Bone marrow (tissue), 2 donors: ENCODE data around the gene POMP.
A peak's percentile ranks its signal among the peaks of the same experiment; 100 is the strongest.
"Not testable (repeated sequence)": the region's sequence is repeated elsewhere in the genome, so short reads cannot be mapped to it uniquely, and the experiment has no call there.

Source experiments
- DNase-seq, 2 donors: peaks; one replicate each; lab custom pipeline; 2025; lab: John Stamatoyannopoulos, UW

POMP gene

GRCh38 chr13:28637714-28638355, 21.1 kb upstream of the POMP start:
- no peak for DNase-seq

- DNase-seq: no peak
Measured at GRCh38 chr13:28638756-28639155, 20.2 kb upstream of the POMP start.

GRCh38 chr13:28640861-28641599, 17.9 kb upstream of the POMP start:
- DNase-seq: peak in 1 of 2 donors; percentile 20

GRCh38 chr13:28641600-28641926, 17.4 kb upstream of the POMP start:
- no peak for DNase-seq

GRCh38 chr13:28650284-28650683, 8.6 kb upstream of the POMP start:
- DNase-seq: no peak

- no peak for DNase-seq
Measured at GRCh38 chr13:28651810-28652401, 7.0 kb upstream of the POMP start.

- DNase-seq: no peak
Measured at GRCh38 chr13:28653111-28653510, 5.8 kb upstream of the POMP start.

- DNase-seq: no peak
Measured at GRCh38 chr13:28654276-28654675, 4.7 kb upstream of the POMP start.

GRCh38 chr13:28655561-28655960, 3.4 kb upstream of the POMP start:
- no peak for DNase-seq

GRCh38 chr13:28657784-28658538, 969 bp upstream of the POMP start:
- no peak for DNase-seq

GRCh38 chr13:28658539-28658795, 463 bp upstream of the POMP start:
- no peak for DNase-seq

- peak in 1 of 2 donors; percentile 56 for DNase-seq
Measured at GRCh38 chr13:28659621-28659970, 666 bp downstream of the POMP start.

GRCh38 chr13:28666897-28667488, 8.1 kb downstream of the POMP start:
- no peak for DNase-seq

GRCh38 chr13:28671126-28671792, 12.3 kb downstream of the POMP start:
- peak in 1 of 2 donors; percentile 7 for DNase-seq

- DNase-seq: no peak
Measured at GRCh38 chr13:28678809-28679208, 19.9 kb downstream of the POMP start.

GRCh38 chr13:28679628-28680027, 20.7 kb downstream of the POMP start:
- DNase-seq: no peak

GRCh38 chr13:28680541-28680940, 21.6 kb downstream of the POMP start:
- DNase-seq: no peak

- not testable (repeated sequence) for DNase-seq
Measured at GRCh38 chr13:28683169-28683568, 24.2 kb downstream of the POMP start.

GRCh38 chr13:28684257-28684656, 25.3 kb downstream of the POMP start:
- no peak for DNase-seq

- no peak for DNase-seq
Measured at GRCh38 chr13:28685114-28685513, 26.2 kb downstream of the POMP start.

- no peak for DNase-seq
Measured at GRCh38 chr13:28685892-28686291, 27.0 kb downstream of the POMP start.
